ENCODE results near the gene RABL3. TPM values are rescaled to one million over a fixed set of nuclear protein-coding genes. Genes with fewer than 3 reads are reported as not detected.
A peak's percentile ranks its signal among the peaks of the same experiment; 100 is the strongest.
"Not testable (repeated sequence)": the region's sequence is repeated elsewhere in the genome, so short reads cannot be mapped to it uniquely, and the experiment has no call there.

Gene RABL3
- total and polyA plus RNA-seq, 2 of the 4 experiments (the other 2 are of a cell fraction), result 5.3 to 17.0 TPM

GRCh38 chr3:120719167-120719834 lies 23.0 kb downstream of the RABL3 start:
- CTCF ChIA-PET; H2AK5ac ChIP-seq (ENCODE audit: low read depth, low read length); H4K20me1 ChIP-seq (ENCODE audit: insufficient read depth, low read length); H3K9me1 ChIP-seq (ENCODE audit: insufficient read depth, low read length); H3K23ac ChIP-seq (ENCODE audit: low read depth, low read length); H2AFZ ChIP-seq (replicated peaks; ENCODE audit: low read length, poor library complexity); in situ Hi-C loops (cut with MboI; ENCODE audit: low sequenced_read_pairs); H3K27me3 ChIP-seq (ENCODE audit: control insufficient read depth, insufficient read depth, low read length); H3K9ac ChIP-seq (ENCODE audit: low read depth, low read length); H2BK5ac ChIP-seq (ENCODE audit: low read depth, low read length, poor library complexity, severe bottlenecking); DNase-seq; intact Hi-C loops (cut with micrococcal nuclease); BruUV-seq (replicated peaks); H3K9me3 ChIP-seq (ENCODE audit: control insufficient read depth, insufficient read depth, low read length); H3K27ac ChIP-seq (ENCODE audit: insufficient read depth, low read length); H4K91ac ChIP-seq (ENCODE audit: insufficient read depth, low read depth, low read length); H3K4me3 ChIP-seq (ENCODE audit: insufficient read depth, low read depth, low read length); H3K4me1 ChIP-seq (ENCODE audit: control insufficient read depth, insufficient read depth, low read length); ATAC-seq (ENCODE audit: low read depth); H3K56ac ChIP-seq (ENCODE audit: extremely low read depth, insufficient read depth, low read length); H2BK15ac ChIP-seq (ENCODE audit: low read depth, low read length); H3K18ac ChIP-seq (ENCODE audit: low read depth, low read length); H3K36me3 ChIP-seq (ENCODE audit: control insufficient read depth, insufficient read depth, low read length); H2AK9ac ChIP-seq (replicated peaks; ENCODE audit: low read depth, low read length, poor library complexity); dilution Hi-C loops (cut with HindIII; ENCODE audit: low sequenced_read_pairs, unreplicated experiment); POLR2A ChIA-PET (ENCODE audit: unreplicated experiment); H2BK20ac ChIP-seq (ENCODE audit: low read depth, low read length): not testable (repeated sequence)
- Histone ChIP-seq H3K4me2 (ENCODE audit: low read depth, low read length) (0 out of 2 replicates have a peak overlapping the region, but pooled peaks have one; percentile 3), H3K4ac (ENCODE audit: low read depth, low read length) (peak overlapping the region; percentile 56; the same call in 1 of the 2 replicates), H3K79me1 (ENCODE audit: low read depth in 1 of 2, low read length in 2 of 2) (peaks cover 5 to 13% of the 10 kb centered on the region in 2 experiments; a peak in 3 of 4 replicates), H4K5ac (ENCODE audit: low read depth, low read length) (peak overlapping the region; percentile 5), H4K8ac (ENCODE audit: low read depth in 2 of 2, low read length in 2 of 2) (peak overlapping the region; percentile 65 to 68; a peak in 2 of 4 replicates), H2BK120ac (ENCODE audit: low read depth, low read length) (0 out of 2 replicates have a peak overlapping the region, but pooled peaks have one; percentile 4), H3K14ac (replicated peaks; ENCODE audit: low read depth, low read length) (peak overlapping the region; percentile 32; the same call in 1 of the 2 replicates)
- WGBS, 2 experiments (ENCODE audit: extremely low coverage in 2 of 2, insufficient read length in 1 of 2), result 84% methylated on average over 16 of the region's 20 CpGs; no CpG with 5 or more reads in 1 of the 2 experiments
